ENCODE results near the gene KCNJ12.

GRCh38 chr17:21425736-21426135 lies 49.6 kb downstream of the KCNJ12 start:
- no peak for TF ChIP-seq CTCF (tag by site-specific recombination; IDR thresholded peaks at IDR 0.05)
- TF ChIP-seq BCL11A (tag by site-specific recombination; IDR thresholded peaks at IDR 0.05; ENCODE audit: low read depth), result no peak
- TF ChIP-seq, protein P1, sequence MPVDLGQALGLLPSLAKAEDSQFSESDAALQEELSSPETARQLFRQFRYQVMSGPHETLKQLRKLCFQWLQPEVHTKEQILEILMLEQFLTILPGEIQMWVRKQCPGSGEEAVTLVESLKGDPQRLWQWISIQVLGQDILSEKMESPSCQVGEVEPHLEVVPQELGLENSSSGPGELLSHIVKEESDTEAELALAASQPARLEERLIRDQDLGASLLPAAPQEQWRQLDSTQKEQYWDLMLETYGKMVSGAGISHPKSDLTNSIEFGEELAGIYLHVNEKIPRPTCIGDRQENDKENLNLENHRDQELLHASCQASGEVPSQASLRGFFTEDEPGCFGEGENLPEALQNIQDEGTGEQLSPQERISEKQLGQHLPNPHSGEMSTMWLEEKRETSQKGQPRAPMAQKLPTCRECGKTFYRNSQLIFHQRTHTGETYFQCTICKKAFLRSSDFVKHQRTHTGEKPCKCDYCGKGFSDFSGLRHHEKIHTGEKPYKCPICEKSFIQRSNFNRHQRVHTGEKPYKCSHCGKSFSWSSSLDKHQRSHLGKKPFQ (tag by site-specific recombination; IDR thresholded peaks at IDR 0.05), result no peak
- TF ChIP-seq TCF7L2 (IDR thresholded peaks at IDR 0.05; ENCODE audit: borderline replicate concordance, low read depth, low read length), result no peak
- TF ChIP-seq ZBTB21 (tag by site-specific recombination; IDR thresholded peaks at IDR 0.05), result no peak
- no peak for TF ChIP-seq ZBTB10 (tag by site-specific recombination; IDR thresholded peaks at IDR 0.05)
- no peak for TF ChIP-seq ZSCAN16 (tag by site-specific recombination; IDR thresholded peaks at IDR 0.05)
- no peak for TF ChIP-seq ZNF132 (tag by site-specific recombination; IDR thresholded peaks at IDR 0.05; ENCODE audit: borderline replicate concordance)
- TF ChIP-seq, protein P2, sequence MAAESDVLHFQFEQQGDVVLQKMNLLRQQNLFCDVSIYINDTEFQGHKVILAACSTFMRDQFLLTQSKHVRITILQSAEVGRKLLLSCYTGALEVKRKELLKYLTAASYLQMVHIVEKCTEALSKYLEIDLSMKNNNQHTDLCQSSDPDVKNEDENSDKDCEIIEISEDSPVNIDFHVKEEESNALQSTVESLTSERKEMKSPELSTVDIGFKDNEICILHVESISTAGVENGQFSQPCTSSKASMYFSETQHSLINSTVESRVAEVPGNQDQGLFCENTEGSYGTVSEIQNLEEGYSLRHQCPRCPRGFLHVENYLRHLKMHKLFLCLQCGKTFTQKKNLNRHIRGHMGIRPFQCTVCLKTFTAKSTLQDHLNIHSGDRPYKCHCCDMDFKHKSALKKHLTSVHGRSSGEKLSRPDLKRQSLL (tag by site-specific recombination; IDR thresholded peaks at IDR 0.05), result no peak
